Lung (tissue), 12 donors: ENCODE results near the gene APBA2. TPM values are rescaled to one million over a fixed set of nuclear protein-coding genes. Genes with fewer than 3 reads are reported as not detected.

Source experiments
- ATAC-seq: fragments of 200-7000 bp; cut with Tn5 transposase; one replicate; pipeline ENCODE4 v1.9.1; 2020; ENCODE audit warnings: moderate number of reproducible peaks; ENCODE audit not compliant: insufficient read depth, low FRiP score
- DNase-seq, 3 donors: peaks; one replicate each; pipeline ENCODE4 v3.0.0-alpha.2; 2013 to 2017
- H3K27ac ChIP-seq, 2 donors: one replicate each; pipeline ENCODE4 v1.5.1; 2013; ENCODE audit warnings: mild to moderate bottlenecking in 2 of 2, moderate library complexity in 2 of 2, control low read depth in 1 of 2, inconsistent platforms in 1 of 2, low read depth in 1 of 2, low read length in 1 of 2
- H3K27me3 ChIP-seq, 3 donors: one replicate each; pipeline ENCODE4 v1.5.1; 2013; ENCODE audit warnings: low read length in 2 of 3; ENCODE audit not compliant: control insufficient read depth in 3 of 3, insufficient read depth in 3 of 3
- H3K36me3 ChIP-seq, 4 donors: one replicate each; pipeline ENCODE4 v1.5.1; 2013; ENCODE audit warnings: low read length in 4 of 4, mild to moderate bottlenecking in 1 of 4, moderate library complexity in 1 of 4; ENCODE audit not compliant: control insufficient read depth in 4 of 4, insufficient read depth in 4 of 4
- H3K4me1 ChIP-seq, 5 donors: one replicate each; pipeline ENCODE4 v1.5.1; 2013; ENCODE audit warnings: low read length in 5 of 5, mild to moderate bottlenecking in 2 of 5, moderate library complexity in 1 of 5; ENCODE audit not compliant: control insufficient read depth in 5 of 5, insufficient read depth in 5 of 5
- H3K4me3 ChIP-seq: one replicate; pipeline ENCODE4 v1.5.1; 2013; ENCODE audit warnings: mild to moderate bottlenecking, control low read depth, moderate library complexity
- H3K9ac ChIP-seq, 2 donors: one replicate each; pipeline ENCODE4 v1.5.1; 2013; ENCODE audit warnings: low read length in 2 of 2, control low read depth in 1 of 2; ENCODE audit not compliant: insufficient read depth in 1 of 2
- H3K9me3 ChIP-seq, 4 donors: one replicate each; pipeline ENCODE4 v1.5.1; 2013; ENCODE audit warnings: low read length in 3 of 4, mild to moderate bottlenecking in 1 of 4, moderate library complexity in 1 of 4; ENCODE audit not compliant: control insufficient read depth in 4 of 4, insufficient read depth in 3 of 4
- WGBS, 2 donors: extraction: QIAGEN DNeasy Blood & Tissue Kit; methylation state at CpG; one replicate each; pipeline ENCODE4 v1.1.7; 2013; 5-methylcytosine and 5-hydroxymethylcytosine counted together
- polyA plus RNA-seq, 2 donors: library from polyadenylated mRNA; stranded (reverse); fragments of 200-250 nt; gene quantifications; one replicate each; pipeline ENCODE4 v1.2.1, GENCODE V29; 2013
- total RNA-seq, 2 donors: library from RNA; depleted of rRNA in 1 of 2; stranded (reverse); fragments of >200 nt in 1 of 2; gene quantifications; one replicate each; pipeline ENCODE4 v1.2.1, GENCODE V29; 2014 to 2021
- TF ChIP-seq, protein P1 (sequence below): IDR thresholded peaks from 2 replicates; pipeline ENCODE4 v1.5.1; 2012; ENCODE audit warnings: mild to moderate bottlenecking; ENCODE audit errors: control extremely low read depth, extremely low read depth
- donor health status: control.
- donor health status: control.
- donor health status: Bipolar disorder and iron deficiency.
- donor health status: healthy.
- donor health status: DM: yes; HTN: yes; CAD: no.

The APBA2 gene
- total and polyA plus RNA-seq, 4 donors, result 1.6 to 18.3 (median 4.5) TPM

- ATAC-seq, result no peak
- Histone ChIP-seq H3K4me1 (peaks cover 0 to 5% (median 0%) of the 10 kb centered on the region in 5 donors), H3K27me3 (no peaks in the 10 kb centered on the region), H3K36me3 (no peaks in the 10 kb centered on the region), H3K4me3 (no peak overlapping the region), H3K27ac (no peak overlapping the region), H3K9ac (no peak overlapping the region), H3K9me3 (no peaks in the 10 kb centered on the region)
- TF ChIP-seq, protein P1, sequence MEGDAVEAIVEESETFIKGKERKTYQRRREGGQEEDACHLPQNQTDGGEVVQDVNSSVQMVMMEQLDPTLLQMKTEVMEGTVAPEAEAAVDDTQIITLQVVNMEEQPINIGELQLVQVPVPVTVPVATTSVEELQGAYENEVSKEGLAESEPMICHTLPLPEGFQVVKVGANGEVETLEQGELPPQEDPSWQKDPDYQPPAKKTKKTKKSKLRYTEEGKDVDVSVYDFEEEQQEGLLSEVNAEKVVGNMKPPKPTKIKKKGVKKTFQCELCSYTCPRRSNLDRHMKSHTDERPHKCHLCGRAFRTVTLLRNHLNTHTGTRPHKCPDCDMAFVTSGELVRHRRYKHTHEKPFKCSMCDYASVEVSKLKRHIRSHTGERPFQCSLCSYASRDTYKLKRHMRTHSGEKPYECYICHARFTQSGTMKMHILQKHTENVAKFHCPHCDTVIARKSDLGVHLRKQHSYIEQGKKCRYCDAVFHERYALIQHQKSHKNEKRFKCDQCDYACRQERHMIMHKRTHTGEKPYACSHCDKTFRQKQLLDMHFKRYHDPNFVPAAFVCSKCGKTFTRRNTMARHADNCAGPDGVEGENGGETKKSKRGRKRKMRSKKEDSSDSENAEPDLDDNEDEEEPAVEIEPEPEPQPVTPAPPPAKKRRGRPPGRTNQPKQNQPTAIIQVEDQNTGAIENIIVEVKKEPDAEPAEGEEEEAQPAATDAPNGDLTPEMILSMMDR, result no peak
- 81 to 92% methylated on average over 17 to 18 of the region's 18 CpGs for WGBS, 2 donors
- no peak for DNase-seq
Measured at GRCh38 chr15:28914483-28915023, 28.8 kb downstream of the APBA2 start.

DNA sequence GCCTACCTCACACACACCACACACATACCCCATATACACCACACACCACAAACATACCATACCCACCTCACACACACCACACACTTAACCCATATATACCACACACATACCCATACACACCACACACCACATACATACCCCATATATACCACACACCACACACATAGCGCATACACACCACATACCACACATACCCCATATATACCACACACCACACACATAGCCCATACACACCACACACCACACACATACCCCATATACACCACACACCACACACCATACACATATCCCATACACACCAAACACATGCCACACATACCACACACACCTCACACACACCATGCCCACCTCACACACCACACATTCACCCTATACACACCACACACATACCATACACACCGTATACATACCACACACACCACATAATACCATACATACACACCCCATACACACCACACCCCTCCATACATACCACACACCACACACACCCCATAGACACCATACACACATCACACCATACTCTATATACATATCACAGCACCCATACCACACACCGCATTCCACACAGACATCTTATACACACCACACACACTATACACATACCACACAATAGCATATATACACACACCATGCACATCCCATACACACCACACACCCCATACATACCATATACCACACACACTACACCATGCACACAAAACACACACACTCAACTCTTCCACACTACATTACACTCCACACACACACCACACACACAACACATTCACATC lies 29.5 kb downstream of the APBA2 start:
- Histone ChIP-seq H3K9ac (no peak overlapping the region), H3K9me3 (no peaks in the 10 kb centered on the region), H3K4me1 (peaks cover 0 to 3% (median 0%) of the 10 kb centered on the region in 5 donors), H3K27me3 (no peaks in the 10 kb centered on the region), H3K36me3 (no peaks in the 10 kb centered on the region), H3K4me3 (no peak overlapping the region), H3K27ac (no peak overlapping the region)
- WGBS, 2 donors, result 94 to 98% methylated on average over 3 of the region's 3 CpGs
- DNase-seq (no peak), ATAC-seq (no peak)
- TF ChIP-seq, protein P1, result no peak

- no peak for DNase-seq
- WGBS, 2 donors, result 92 to 95% methylated on average over 15 of the region's 15 CpGs
- TF ChIP-seq, protein P1, result no peak
Measured at GRCh38 chr15:28915935-28916334, 30.2 kb downstream of the APBA2 start.

More at GRCh38 chr15:28915935-28916334, 30.2 kb downstream of the APBA2 start:
- no peaks in the 10 kb centered on the region for H3K36me3 ChIP-seq
- no peak overlapping the region for H3K27ac ChIP-seq
- H3K9ac ChIP-seq, result no peak overlapping the region
- H3K9me3 ChIP-seq, result no peaks in the 10 kb centered on the region
- H3K4me1 ChIP-seq, result no peaks in the 10 kb centered on the region
- no peak overlapping the region for H3K4me3 ChIP-seq
- ATAC-seq, result no peak
- H3K27me3 ChIP-seq, result no peaks in the 10 kb centered on the region
